H1 (cell line): ENCODE data around the gene ESPNL. TPM values are rescaled to one million over a fixed set of nuclear protein-coding genes. Genes with fewer than 3 reads are reported as not detected.
A peak's percentile ranks its signal among the peaks of the same experiment; 100 is the strongest.

ENCODE experiments used
- CTCF ChIA-PET: fragments of 300-600 bp; sonication (Branson Sonifier 250); formaldehyde crosslinking; loops from one replicate; lab custom pipeline; 2021; ENCODE audit not compliant: partially characterized antibody; lab: Charles Lee
- POLR2A ChIA-PET: fragments of 300-600 bp; sonication (Branson Sonifier 250); formaldehyde crosslinking; loops from one replicate; lab custom pipeline; 2021; ENCODE audit warnings: inconsistent platforms; ENCODE audit not compliant: partially characterized antibody; lab: Charles Lee
- DNase-seq, 2 experiments: peaks; one replicate each; pipeline versions ENCODE4 v3.0.0 to v3.0.0-alpha.2; 2010 to 2022; ENCODE audit warnings: low spot score in 2 of 2, low read depth in 1 of 2, mixed read lengths in 1 of 2
- FAIRE-seq: peaks from 2 replicates; lab custom pipeline; 2011; peaks lifted over from hg19 to GRCh38; lab: Jason Lieb, UNC
- H2AFZ ChIP-seq: 2 replicates; pipeline ENCODE4 v1.8.1; 2012; ENCODE audit warnings: low read length, inconsistent platforms
- H2AK5ac ChIP-seq: 2 replicates; pipeline ENCODE4 v1.6.1; 2013; ENCODE audit warnings: low read depth, low read length
- H2BK120ac ChIP-seq: replicated peaks from 2 replicates; pipeline ENCODE3; 2013; ENCODE audit warnings: low read depth, low read length, inconsistent platforms
- H2BK12ac ChIP-seq: 2 replicates; pipeline ENCODE4 v1.6.1; 2013; ENCODE audit warnings: low read depth, low read length
- H2BK15ac ChIP-seq: 2 replicates; pipeline ENCODE4 v1.6.1; 2013; ENCODE audit warnings: low read length
- H2BK20ac ChIP-seq: 2 replicates; pipeline ENCODE4 v1.6.1; 2013; ENCODE audit warnings: low read length
- H2BK5ac ChIP-seq: 2 replicates; pipeline ENCODE4 v1.6.1; 2013; ENCODE audit warnings: low read depth, low read length
- H3K14ac ChIP-seq: 2 replicates; pipeline ENCODE4 v1.6.1; 2013; ENCODE audit warnings: inconsistent platforms; ENCODE audit not compliant: insufficient read length
- H3K18ac ChIP-seq: 2 replicates; pipeline ENCODE4 v1.6.1; 2013; ENCODE audit warnings: low read length; ENCODE audit errors: extremely low read depth
- H3K23ac ChIP-seq: 2 replicates; pipeline ENCODE4 v1.6.1; 2013; ENCODE audit warnings: inconsistent platforms; ENCODE audit not compliant: insufficient read length
- H3K23me2 ChIP-seq: 2 replicates; pipeline ENCODE4 v1.6.1; 2013; ENCODE audit warnings: low read depth, low read length
- H3K27ac ChIP-seq: 2 replicates; pipeline ENCODE4 v1.6.1; 2011; ENCODE audit warnings: low read depth, low read length, inconsistent platforms
- H3K27me3 ChIP-seq, 4 experiments: replicated peaks in 1 of 4; 1 replicate in 1 of 4; 2 replicates in 3 of 4; pipeline versions ENCODE4 v1.6.1 to v1.8.1; 2011 to 2013; ENCODE audit warnings: low read length in 3 of 4, mild to moderate bottlenecking in 3 of 4, inconsistent platforms in 2 of 4, mixed read lengths in 2 of 4, moderate library complexity in 1 of 4; ENCODE audit not compliant: control insufficient read depth in 3 of 4, insufficient read depth in 3 of 4; ENCODE audit errors: extremely low read depth in 1 of 4
- H3K36me3 ChIP-seq, 4 experiments: 2 replicates each; pipeline versions ENCODE4 v1.6.1 to v1.8.1; 2011 to 2013; ENCODE audit warnings: mild to moderate bottlenecking in 4 of 4, low read length in 3 of 4, moderate library complexity in 2 of 4, control low read depth in 1 of 4, inconsistent platforms in 1 of 4; ENCODE audit not compliant: insufficient read depth in 4 of 4, control insufficient read depth in 2 of 4
- H3K4ac ChIP-seq: replicated peaks from 2 replicates; pipeline ENCODE3; 2013; ENCODE audit warnings: low read length, low read depth, mixed read lengths, inconsistent platforms; ENCODE audit not compliant: insufficient read length
- H3K4me1 ChIP-seq, 4 experiments: replicated peaks in 1 of 4; 1 replicate in 1 of 4; 2 replicates in 3 of 4; pipeline versions ENCODE4 v1.6.1 to v1.8.1; 2011 to 2013; ENCODE audit warnings: low read length in 3 of 4, inconsistent platforms in 2 of 4, mixed read lengths in 1 of 4; ENCODE audit not compliant: insufficient read depth in 4 of 4, control insufficient read depth in 3 of 4
- H3K4me2 ChIP-seq, 2 experiments: 2 replicates each; pipeline versions ENCODE4 v1.6.1 to v1.8.1; 2011 to 2013; ENCODE audit warnings: low read depth in 2 of 2, low read length in 2 of 2, control low read depth in 1 of 2, inconsistent platforms in 1 of 2, mild to moderate bottlenecking in 1 of 2; ENCODE audit not compliant: insufficient read depth in 1 of 2
- H3K4me3 ChIP-seq, 4 experiments: fragments of 200-600, 300-600 bp in 1 of 4; sonication (generic), shearing (Covaris generic), sonication (Bioruptor Twin) in 1 of 4; 2 replicates each; pipeline versions ENCODE4 v1.5.1 to v1.8.1; 2011 to 2016; ENCODE audit warnings: low read length in 4 of 4, low read depth in 3 of 4, control low read depth in 2 of 4, inconsistent platforms in 2 of 4, mild to moderate bottlenecking in 2 of 4, mixed read lengths in 1 of 4, moderate library complexity in 1 of 4; ENCODE audit not compliant: insufficient read depth in 2 of 4; ENCODE audit errors: extremely low read depth in 1 of 4
- H3K56ac ChIP-seq: replicated peaks from 2 replicates; pipeline ENCODE3; 2013; ENCODE audit warnings: low read depth, mild to moderate bottlenecking, mixed read lengths, low read length, inconsistent platforms; ENCODE audit not compliant: insufficient read length
- H3K79me1 ChIP-seq: 2 replicates; pipeline ENCODE4 v1.6.1; 2013; ENCODE audit warnings: low read depth, low read length, control low read depth
- H3K79me2 ChIP-seq, 2 experiments: 2 replicates each; pipeline versions ENCODE4 v1.6.1 to v1.8.1; 2012 to 2013; ENCODE audit warnings: low read length in 2 of 2, mild to moderate bottlenecking in 2 of 2, inconsistent platforms in 1 of 2; ENCODE audit not compliant: insufficient read depth in 2 of 2, control insufficient read depth in 1 of 2
- H3K9ac ChIP-seq, 4 experiments: replicated peaks in 1 of 4; 1 replicate in 1 of 4; 2 replicates in 3 of 4; pipeline versions ENCODE4 v1.6.1 to v1.8.1; 2011 to 2013; ENCODE audit warnings: low read depth in 3 of 4, low read length in 3 of 4, control low read depth in 2 of 4, mild to moderate bottlenecking in 2 of 4, moderate library complexity in 2 of 4, inconsistent platforms in 1 of 4; ENCODE audit errors: extremely low read depth in 1 of 4
- H3K9me3 ChIP-seq, 2 experiments: 2 replicates each; pipeline versions ENCODE4 v1.6.1 to v1.8.1; 2012 to 2013; ENCODE audit warnings: mild to moderate bottlenecking in 2 of 2, moderate library complexity in 2 of 2, control low read depth in 1 of 2, inconsistent platforms in 1 of 2, low read depth in 1 of 2, low read length in 1 of 2, mixed read lengths in 1 of 2; ENCODE audit not compliant: insufficient read depth in 2 of 2
- H4K20me1 ChIP-seq, 2 experiments: replicated peaks in 1 of 2; 2 replicates each; pipeline versions ENCODE3 to v1.8.1; 2011 to 2013; ENCODE audit warnings: inconsistent platforms in 2 of 2, low read length in 2 of 2, mild to moderate bottlenecking in 1 of 2; ENCODE audit not compliant: insufficient read depth in 2 of 2, control insufficient read depth in 1 of 2
- H4K5ac ChIP-seq: 2 replicates; pipeline ENCODE4 v1.6.1; 2013; ENCODE audit warnings: low read length, low read depth, mixed read lengths, inconsistent platforms; ENCODE audit not compliant: insufficient read length
- H4K8ac ChIP-seq: 2 replicates; pipeline ENCODE4 v1.8.0; 2013; ENCODE audit warnings: mild to moderate bottlenecking, moderate library complexity, low read length, inconsistent platforms; ENCODE audit not compliant: insufficient read depth; ENCODE audit errors: extremely low read depth
- H4K91ac ChIP-seq: replicated peaks from 2 replicates; pipeline ENCODE3; 2013; ENCODE audit warnings: low read length, mixed read lengths, inconsistent platforms; ENCODE audit not compliant: insufficient read length
- WGBS, 2 experiments: shearing (Covaris generic) in 1 of 2; methylation state at CpG; one replicate each; pipeline versions ENCODE4 v1.1.6 to v1.1.7; 2013 to 2015; ENCODE audit warnings: low lambda C conversion rate in 2 of 2, mixed read lengths in 2 of 2, inconsistent platforms in 1 of 2, low coverage in 1 of 2, missing lambda C conversion rate in 1 of 2; ENCODE audit not compliant: insufficient replicate concordance in 2 of 2, insufficient coverage in 1 of 2, insufficient read length in 1 of 2; ENCODE audit errors: extremely low coverage in 1 of 2, missing lambda C conversion rate in 1 of 2; 5-methylcytosine and 5-hydroxymethylcytosine counted together
- polyA plus RNA-seq, 7 experiments: library from polyadenylated mRNA; depleted of rRNA in 3 of 7; stranded (reverse) in 5 of 7; unstranded in 2 of 7; fragments of >200 nt in 5 of 7; fragments of 200-250 nt in 2 of 7; gene quantifications; 1 replicate in 5 of 7; 2 replicates in 1 of 7; 4 replicates in 1 of 7; pipeline versions ENCODE4 v1.2.1 to v1.2.3, GENCODE V29; 2011 to 2013; ENCODE audit warnings: missing spikeins in 2 of 7, mixed read lengths in 2 of 7
- total RNA-seq: library from RNA; stranded (reverse); fragmentation: NEBNext Ultra II Directional; extraction: Animal tissue kit (Norgen Biotek cat#: 25700); gene quantifications from 2 replicates; pipeline ENCODE4 v1.2.1, GENCODE V29; 2021
- TF ChIP-seq, protein P1 (sequence below): IDR thresholded peaks from 2 replicates; pipeline ENCODE4 v1.6.1; 2012; ENCODE audit warnings: low read length, inconsistent platforms

Gene ESPNL
- total and polyA plus RNA-seq, 2 of the 8 experiments (the other 6 are each of a cell fraction or from before 2014, with no cell fraction given): 0.68 to 1.3 TPM

DNA sequence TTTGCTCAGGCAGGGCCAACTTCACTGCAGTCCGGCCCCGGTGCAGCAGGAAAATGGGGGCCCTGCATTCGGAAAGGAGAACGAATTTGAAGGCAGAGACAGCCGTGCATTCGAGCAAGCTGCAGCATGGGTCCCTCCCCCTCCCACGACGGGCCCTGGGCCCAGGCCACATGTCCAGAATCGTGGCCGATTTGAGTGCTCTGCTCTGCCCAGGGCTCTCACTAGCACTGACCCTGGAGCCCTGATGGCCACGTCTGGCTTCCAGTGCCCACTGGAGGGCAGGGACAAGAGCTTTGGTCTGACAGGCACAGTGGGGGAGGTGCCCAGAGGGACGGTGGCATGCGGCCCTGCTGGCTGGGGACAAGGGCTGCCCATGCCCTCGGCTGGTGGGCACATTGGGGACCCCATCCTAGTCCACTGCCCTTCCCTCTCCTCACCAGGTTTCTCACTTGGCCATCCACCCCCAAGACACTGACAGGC, 23.9 kb downstream of the ESPNL start:
- Histone ChIP-seq H2BK5ac (peak overlapping the region; percentile 39; the same call in 1 of the 2 replicates), H3K79me2 (no peaks in the 10 kb centered on the region), H2BK120ac (no peak overlapping the region), H3K56ac (no peak overlapping the region), H2BK20ac (no peak overlapping the region), H3K79me1 (no peaks in the 10 kb centered on the region), H3K23ac (no peak overlapping the region), H3K27ac (no peak overlapping the region), H3K9me3 (0 out of 4 replicates have a peak, but pooled peaks cover 0 to 4% of the 10 kb centered on the region in 2 experiments), H2BK15ac (no peak overlapping the region), H4K8ac (peak overlapping the region; percentile 2), H4K20me1 (peaks cover 0 to 14% of the 10 kb centered on the region in 2 experiments), H3K18ac (no peak overlapping the region), H3K27me3 (no peaks in the 10 kb centered on the region; a peak in 1 of 7 replicates), H2AFZ (no peak overlapping the region), H3K4me2 (no peak overlapping the region), H3K14ac (no peak overlapping the region), H3K4me1 (peaks cover 0 to 18% (median 2%) of the 10 kb centered on the region in 4 experiments; a peak in 3 of 7 replicates), H3K36me3 (no peaks in the 10 kb centered on the region; a peak in 1 of 8 replicates), H3K4me3 (no peak overlapping the region), H3K23me2 (peaks cover 20% of the 10 kb centered on the region), H4K5ac (no peak overlapping the region), H3K9ac (no peak overlapping the region), H4K91ac (no peak overlapping the region), H2BK12ac (no peak overlapping the region), H2AK5ac (no peak overlapping the region), H3K4ac (no peak overlapping the region)
- WGBS, 2 experiments: 80% methylated on average over 12 of the region's 14 CpGs; no CpG with 5 or more reads in 1 of the 2 experiments
- FAIRE-seq: no peak
- no peak for DNase-seq
- ChIA-PET CTCF (interaction anchor here (0.6 to 1.6 kb wide), 4 partner anchors 10 to 200 kb away, joined by 3 to 4 read pairs (median 3); no protein-coding TSS in a partner anchor), POLR2A (interaction anchor here (0.9 kb wide), 1 partner anchor 14 kb away, joined by 3 read pairs; no protein-coding TSS in a partner anchor)
- TF ChIP-seq, protein P1, sequence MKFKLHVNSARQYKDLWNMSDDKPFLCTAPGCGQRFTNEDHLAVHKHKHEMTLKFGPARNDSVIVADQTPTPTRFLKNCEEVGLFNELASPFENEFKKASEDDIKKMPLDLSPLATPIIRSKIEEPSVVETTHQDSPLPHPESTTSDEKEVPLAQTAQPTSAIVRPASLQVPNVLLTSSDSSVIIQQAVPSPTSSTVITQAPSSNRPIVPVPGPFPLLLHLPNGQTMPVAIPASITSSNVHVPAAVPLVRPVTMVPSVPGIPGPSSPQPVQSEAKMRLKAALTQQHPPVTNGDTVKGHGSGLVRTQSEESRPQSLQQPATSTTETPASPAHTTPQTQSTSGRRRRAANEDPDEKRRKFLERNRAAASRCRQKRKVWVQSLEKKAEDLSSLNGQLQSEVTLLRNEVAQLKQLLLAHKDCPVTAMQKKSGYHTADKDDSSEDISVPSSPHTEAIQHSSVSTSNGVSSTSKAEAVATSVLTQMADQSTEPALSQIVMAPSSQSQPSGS: no peak
